Gastrocnemius medialis (tissue), 4 donors: ENCODE data around the gene ECPAS. TPM values are rescaled to one million over a fixed set of nuclear protein-coding genes. Genes with fewer than 3 reads are reported as not detected.

Experiments used
- ATAC-seq, 2 donors: fragments of 150-250 bp; one replicate each; pipeline ENCODE4 v1.9.1; 2016
- DNase-seq, 2 donors: peaks; one replicate each; pipeline ENCODE4 v3.0.0-alpha.2; 2019
- H3K27ac ChIP-seq, 4 donors: fragments of 200-600 bp; sonication (generic); 1 replicate in 1 of 4; 2 replicates in 3 of 4; pipeline ENCODE4 v1.5.1; 2016 to 2018; ENCODE audit warnings: mild to moderate bottlenecking in 2 of 4, moderate library complexity in 1 of 4
- H3K27me3 ChIP-seq, 3 donors: fragments of 200-600 bp; sonication (generic) in 2 of 3; 1 replicate in 1 of 3; 2 replicates in 2 of 3; pipeline versions ENCODE4 v1.5.1 to v1.6.0; 2016 to 2019; ENCODE audit warnings: mild to moderate bottlenecking in 1 of 3, moderate library complexity in 1 of 3
- H3K36me3 ChIP-seq, 2 donors: fragments of 200-600 bp; sonication (generic) in 1 of 2; one replicate each; pipeline ENCODE4 v1.5.1; 2017 to 2018
- H3K4me1 ChIP-seq, 2 donors: fragments of 200-600 bp; sonication (generic) in 1 of 2; one replicate each; pipeline ENCODE4 v1.5.1; 2016 to 2017; ENCODE audit warnings: mild to moderate bottlenecking in 2 of 2
- H3K4me3 ChIP-seq, 4 donors: fragments of 200-600 bp; sonication (generic) in 3 of 4; 1 replicate in 1 of 4; 2 replicates in 3 of 4; pipeline ENCODE4 v1.5.1; 2016 to 2019; ENCODE audit warnings: mild to moderate bottlenecking in 2 of 4
- H3K9me3 ChIP-seq, 3 donors: fragments of 200-600 bp; sonication (generic) in 2 of 3; 1 replicate in 1 of 3; 2 replicates in 2 of 3; pipeline ENCODE4 v1.5.1; 2016 to 2019
- POLR2A ChIP-seq, 2 donors: fragments of 450-650 bp; IDR thresholded peaks; one replicate each; pipeline ENCODE4 v1.6.1; 2017; ENCODE audit warnings: antibody characterized with exemption in 2 of 2, mild to moderate bottlenecking in 2 of 2, moderate library complexity in 2 of 2
- in situ Hi-C, 4 donors: fragments of 200-750 bp; cut with MboI; loops; one replicate each; pipeline versions ENCODE4 v1.15.0 to v1.8.0; 2017; ENCODE audit warnings: low sequenced_read_pairs in 4 of 4
- intact Hi-C: fragments of 100-400 bp; cut with DNase I; formaldehyde crosslinking; loops from one replicate; pipeline ENCODE4 v1.15.1; 2023; ENCODE audit warnings: low total_unique reads
- total RNA-seq, 4 donors: library from RNA; depleted of rRNA; stranded (reverse); fragments of >200 nt; gene quantifications; one replicate each; pipeline versions ENCODE4 v1.1.0 to v1.2.3, GENCODE V29; 2016
- TF ChIP-seq, protein P1 (sequence below), 5 experiments: fragments of 450-650 bp in 3 of 5; fragments of 200-600 bp in 2 of 5; sonication (generic) in 2 of 5; IDR thresholded peaks in 4 of 5; conservative IDR thresholded peaks in 1 of 5; 1 replicate in 4 of 5; 2 replicates in 1 of 5; pipeline ENCODE4 v1.5.1; 2016 to 2019; ENCODE audit warnings: antibody characterized with exemption in 5 of 5, mild to moderate bottlenecking in 3 of 5, moderate library complexity in 3 of 5

The ECPAS gene
- total RNA-seq, 4 donors from 2014 or later, result 320 to 509 (median 424) TPM

DNA sequence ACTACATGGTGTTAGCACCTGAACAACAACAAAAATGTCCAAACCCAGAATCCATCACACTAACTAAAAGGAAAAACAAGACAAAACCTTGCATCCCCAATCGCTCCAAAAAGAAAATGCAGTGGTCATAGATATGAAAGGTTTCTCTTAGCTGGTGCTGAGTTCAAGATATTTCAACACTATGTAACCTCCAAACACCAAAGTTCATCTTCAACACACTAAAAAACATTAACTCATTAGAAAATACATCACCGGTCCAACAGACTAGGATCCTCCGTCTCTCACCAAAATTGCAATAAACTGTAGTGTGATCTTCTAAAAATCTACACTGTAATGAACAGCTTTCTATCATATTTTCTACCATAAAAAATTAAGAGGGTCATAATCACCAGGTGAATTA is 60.8 kb downstream of the ECPAS start:
- Histone ChIP-seq H3K27me3 (no peaks in the 10 kb centered on the region), H3K4me1 (peaks cover 0 to 8% of the 10 kb centered on the region in 2 donors), H3K27ac (no peak overlapping the region), H3K4me3 (no peak overlapping the region), H3K36me3 (peaks cover 0 to 95% of the 10 kb centered on the region in 2 donors), H3K9me3 (no peaks in the 10 kb centered on the region)
- in situ Hi-C loops (no loop called here), intact Hi-C loops (loop anchor here (5.0 kb wide), 1 partner anchor 41 kb away; no protein-coding TSS in a partner anchor)
- ATAC-seq (no peak), DNase-seq (no peak)
- no peak for TF ChIP-seq POLR2A (IDR thresholded peaks at IDR 0.05)
- TF ChIP-seq, protein P1, sequence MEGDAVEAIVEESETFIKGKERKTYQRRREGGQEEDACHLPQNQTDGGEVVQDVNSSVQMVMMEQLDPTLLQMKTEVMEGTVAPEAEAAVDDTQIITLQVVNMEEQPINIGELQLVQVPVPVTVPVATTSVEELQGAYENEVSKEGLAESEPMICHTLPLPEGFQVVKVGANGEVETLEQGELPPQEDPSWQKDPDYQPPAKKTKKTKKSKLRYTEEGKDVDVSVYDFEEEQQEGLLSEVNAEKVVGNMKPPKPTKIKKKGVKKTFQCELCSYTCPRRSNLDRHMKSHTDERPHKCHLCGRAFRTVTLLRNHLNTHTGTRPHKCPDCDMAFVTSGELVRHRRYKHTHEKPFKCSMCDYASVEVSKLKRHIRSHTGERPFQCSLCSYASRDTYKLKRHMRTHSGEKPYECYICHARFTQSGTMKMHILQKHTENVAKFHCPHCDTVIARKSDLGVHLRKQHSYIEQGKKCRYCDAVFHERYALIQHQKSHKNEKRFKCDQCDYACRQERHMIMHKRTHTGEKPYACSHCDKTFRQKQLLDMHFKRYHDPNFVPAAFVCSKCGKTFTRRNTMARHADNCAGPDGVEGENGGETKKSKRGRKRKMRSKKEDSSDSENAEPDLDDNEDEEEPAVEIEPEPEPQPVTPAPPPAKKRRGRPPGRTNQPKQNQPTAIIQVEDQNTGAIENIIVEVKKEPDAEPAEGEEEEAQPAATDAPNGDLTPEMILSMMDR (IDR thresholded peaks at IDR 0.05 in 4 of 5, conservative IDR thresholded peaks at IDR 0.05 in 1 of 5), result no peak

DNA sequence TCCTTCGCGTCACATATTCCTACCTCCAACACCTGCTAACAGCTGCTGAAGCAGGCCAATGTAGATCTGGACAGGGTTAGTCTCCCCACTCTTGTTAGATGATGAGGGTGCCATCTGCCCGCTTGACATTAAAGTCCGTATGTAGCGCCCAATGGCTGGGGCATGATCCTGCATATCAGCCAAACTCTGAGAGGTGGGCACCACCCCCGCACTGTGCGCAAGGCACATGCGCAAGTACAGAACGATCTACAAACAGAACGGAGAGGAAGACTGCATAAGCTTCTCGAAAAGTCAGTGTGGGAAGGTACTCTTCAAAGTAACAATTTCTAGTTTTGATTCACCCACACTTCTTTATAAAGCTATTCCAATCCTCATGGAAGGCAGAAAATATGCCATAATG is 69.8 kb downstream of the ECPAS start:
- intact Hi-C loops, result loop anchor here (5.0 kb wide), 1 partner anchor 37 kb away; no protein-coding TSS in a partner anchor
- in situ Hi-C loops, result no loop called here
- no peak for TF ChIP-seq POLR2A (IDR thresholded peaks at IDR 0.05)
- TF ChIP-seq, protein P1 (IDR thresholded peaks at IDR 0.05 in 4 of 5, conservative IDR thresholded peaks at IDR 0.05 in 1 of 5), result no peak
- DNase-seq (no peak), ATAC-seq (no peak)
- H3K4me1 ChIP-seq, result no peaks in the 10 kb centered on the region
- H3K27me3 ChIP-seq, result no peaks in the 10 kb centered on the region
- no peaks in the 10 kb centered on the region for H3K9me3 ChIP-seq
- H3K4me3 ChIP-seq, result no peak overlapping the region
- H3K36me3 ChIP-seq, result peaks cover 0 to 98% of the 10 kb centered on the region in 2 donors
- H3K27ac ChIP-seq, result peak overlapping the region in 1 of 4 donors; percentile 14

DNA sequence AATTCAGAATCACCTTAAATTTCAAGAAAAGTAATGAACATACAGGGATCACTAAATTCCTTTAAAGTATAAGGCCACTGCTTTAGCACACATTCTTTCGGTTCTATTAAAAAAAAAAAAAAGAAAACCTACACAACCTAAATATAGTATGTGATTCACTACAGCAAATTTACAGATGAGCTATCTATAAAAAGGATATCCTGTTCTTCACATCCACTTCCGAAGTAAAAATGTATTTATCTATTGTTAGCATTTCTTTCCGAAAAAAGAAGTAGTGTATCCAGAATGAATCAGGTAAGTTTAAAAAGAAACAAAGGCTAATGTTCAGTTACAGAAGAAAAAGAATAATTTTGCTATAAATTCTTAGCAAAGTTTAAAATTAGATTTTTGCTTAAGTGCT is 70.2 kb downstream of the ECPAS start:
- TF ChIP-seq, protein P1 (IDR thresholded peaks at IDR 0.05 in 4 of 5, conservative IDR thresholded peaks at IDR 0.05 in 1 of 5), result no peak
- no peak for TF ChIP-seq POLR2A (IDR thresholded peaks at IDR 0.05)
- H3K27ac ChIP-seq, result peak overlapping the region in 2 of 4 donors; percentile 10 to 14
- H3K9me3 ChIP-seq, result no peaks in the 10 kb centered on the region
- in situ Hi-C loops (no loop called here), intact Hi-C loops (loop anchor here (5.0 kb wide), 1 partner anchor 37 kb away; no protein-coding TSS in a partner anchor)
- no peak overlapping the region for H3K4me3 ChIP-seq
- H3K4me1 ChIP-seq, result no peaks in the 10 kb centered on the region
- ATAC-seq, result no peak
- no peaks in the 10 kb centered on the region for H3K27me3 ChIP-seq
- peaks cover 0 to 98% of the 10 kb centered on the region in 2 donors for H3K36me3 ChIP-seq
- DNase-seq, result no peak

DNA sequence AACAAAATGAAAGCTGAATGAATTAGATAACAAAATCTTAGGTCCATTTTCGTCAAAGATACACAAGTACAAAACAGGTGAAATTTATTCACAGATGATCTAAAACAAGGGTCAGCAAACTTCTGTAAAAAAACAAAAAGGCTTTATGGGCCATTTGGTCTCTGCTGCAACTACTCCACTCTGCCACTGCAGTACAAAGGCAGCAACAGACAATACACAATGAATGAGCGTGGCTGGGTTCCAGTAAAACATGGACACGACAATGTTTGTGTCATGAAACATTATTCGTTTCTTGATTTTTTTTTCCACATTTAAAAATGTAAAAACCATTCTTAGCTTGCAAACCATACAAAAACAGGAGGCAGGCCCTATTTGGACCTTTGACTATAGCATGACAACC is 71.9 kb downstream of the ECPAS start:
- TF ChIP-seq POLR2A (IDR thresholded peaks at IDR 0.05), result no peak
- TF ChIP-seq, protein P1 (IDR thresholded peaks at IDR 0.05 in 4 of 5, conservative IDR thresholded peaks at IDR 0.05 in 1 of 5), result no peak
- intact Hi-C loops, result loop anchor here (5.0 kb wide), 1 partner anchor 35 kb away; no protein-coding TSS in a partner anchor
- in situ Hi-C loops, result no loop called here

DNA sequence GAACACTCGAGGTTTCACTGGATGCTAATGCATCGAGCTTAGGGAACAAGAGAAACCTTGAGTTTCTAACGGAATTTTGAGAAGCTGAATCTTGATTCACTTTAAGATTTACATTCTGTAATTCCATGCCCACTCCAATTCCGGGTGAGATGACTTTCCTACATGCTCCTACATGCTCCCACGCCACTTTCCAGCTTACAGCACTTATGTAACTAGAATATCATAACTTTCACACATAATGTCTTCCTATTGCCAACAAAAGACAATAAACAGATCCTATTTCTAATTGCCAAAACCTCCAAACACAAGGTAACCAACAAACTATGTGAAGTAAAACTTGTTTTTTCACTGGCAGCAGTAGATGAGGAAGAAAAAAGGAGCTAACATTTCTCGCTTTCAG is 72.9 kb downstream of the ECPAS start:
- ATAC-seq (no peak), DNase-seq (no peak)
- Histone ChIP-seq H3K36me3 (peaks cover 0 to 94% of the 10 kb centered on the region in 2 donors), H3K9me3 (no peaks in the 10 kb centered on the region), H3K4me3 (no peak overlapping the region), H3K27ac (no peak overlapping the region), H3K4me1 (no peaks in the 10 kb centered on the region), H3K27me3 (no peaks in the 10 kb centered on the region)
- in situ Hi-C loops (no loop called here), intact Hi-C loops (loop anchor here (5.0 kb wide), 1 partner anchor 34 kb away; no protein-coding TSS in a partner anchor)
- TF ChIP-seq, protein P1 (IDR thresholded peaks at IDR 0.05 in 4 of 5, conservative IDR thresholded peaks at IDR 0.05 in 1 of 5), result no peak
- no peak for TF ChIP-seq POLR2A (IDR thresholded peaks at IDR 0.05)

More for the DNA sequence above, 71.9 kb downstream of the ECPAS start:
- Histone ChIP-seq H3K27ac (no peak overlapping the region), H3K4me3 (no peak overlapping the region), H3K27me3 (no peaks in the 10 kb centered on the region), H3K4me1 (no peaks in the 10 kb centered on the region), H3K9me3 (no peaks in the 10 kb centered on the region), H3K36me3 (peaks cover 0 to 96% of the 10 kb centered on the region in 2 donors)
- no peak for ATAC-seq
- no peak for DNase-seq
